ENCODE data around the gene OR51F2. TPM values are rescaled to one million over a fixed set of nuclear protein-coding genes. Genes with fewer than 3 reads are reported as not detected.
"Not testable (repeated sequence)": the region's sequence is repeated elsewhere in the genome, so short reads cannot be mapped to it uniquely, and the experiment has no call there.

The OR51F2 gene
- total RNA-seq: not detected

GRCh38 chr11:4821021-4821420, at the start of gene OR51F2:
OR51F2 (plus strand) TSS chr11:4821321; CDS start chr11:4821422, 101 bp downstream.
- DNase-seq (ENCODE audit: low spot score): no peak
- intact Hi-C loops (cut with DNase I): no loop called here
- no peak for ATAC-seq

- ATAC-seq (no peak), DNase-seq (ENCODE audit: low spot score) (no peak)
- intact Hi-C loops (cut with DNase I): no loop called here
These were observed 38.7 kb upstream of the OR51F2 start for GRCh38 chr11:4782454-4782853.

- ATAC-seq (no peak), DNase-seq (ENCODE audit: low spot score) (no peak)
- intact Hi-C loops (cut with DNase I): no loop called here
These were observed 23.9 kb upstream of the OR51F2 start for GRCh38 chr11:4797206-4797605.

GRCh38 chr11:4798427-4799183, 22.5 kb upstream of the OR51F2 start:
- intact Hi-C loops (cut with DNase I): no loop called here
- DNase-seq (ENCODE audit: low spot score): no peak
- no peak for ATAC-seq

- intact Hi-C loops (cut with DNase I); ATAC-seq; DNase-seq (ENCODE audit: low spot score): not testable (repeated sequence)
These were observed 19.8 kb upstream of the OR51F2 start for GRCh38 chr11:4801316-4801715.

GRCh38 chr11:4804280-4804679, 16.8 kb upstream of the OR51F2 start, which contains the start of gene OR52R1:
OR52R1 (minus strand) TSS chr11:4804380; CDS start chr11:4804380, 0 bp downstream.
- DNase-seq (ENCODE audit: low spot score) (no peak), ATAC-seq (no peak)
- intact Hi-C loops (cut with DNase I): no loop called here

- no peak for DNase-seq (ENCODE audit: low spot score)
- no peak for ATAC-seq
- intact Hi-C loops (cut with DNase I): no loop called here
These were observed 12.6 kb upstream of the OR51F2 start for GRCh38 chr11:4808476-4808875.

- DNase-seq (ENCODE audit: low spot score): no peak
- intact Hi-C loops (cut with DNase I): no loop called here
- ATAC-seq: no peak
These were observed 11.9 kb upstream of the OR51F2 start for GRCh38 chr11:4809246-4809645.

- no peak for DNase-seq (ENCODE audit: low spot score)
- intact Hi-C loops (cut with DNase I): no loop called here
- no peak for ATAC-seq
These were observed 4.0 kb downstream of the OR51F2 start for GRCh38 chr11:4825132-4825531.

GRCh38 chr11:4826425-4826824, 5.3 kb downstream of the OR51F2 start:
- ATAC-seq: peak; percentile 28
- intact Hi-C loops (cut with DNase I): no loop called here

GRCh38 chr11:4830346-4830745, 9.2 kb downstream of the OR51F2 start:
- intact Hi-C loops (cut with DNase I): no loop called here
- no peak for ATAC-seq
- no peak for DNase-seq (ENCODE audit: low spot score)

More at GRCh38 chr11:4826425-4826824, 5.3 kb downstream of the OR51F2 start:
- no peak for DNase-seq (ENCODE audit: low spot score)

GRCh38 chr11:4830909-4831308, 9.8 kb downstream of the OR51F2 start:
- ATAC-seq (no peak), DNase-seq (ENCODE audit: low spot score) (no peak)
- intact Hi-C loops (cut with DNase I): no loop called here

- no peak for ATAC-seq
- no peak for DNase-seq (ENCODE audit: low spot score)
- intact Hi-C loops (cut with DNase I): no loop called here
These were observed 18.9 kb downstream of the OR51F2 start for GRCh38 chr11:4839851-4840549.

- DNase-seq (ENCODE audit: low spot score): no peak
- ATAC-seq: no peak
- intact Hi-C loops (cut with DNase I): no loop called here
These were observed 27.9 kb downstream of the OR51F2 start, which contains the start of gene OR51S1 for GRCh38 chr11:4848908-4849532. OR51S1 (minus strand) TSS chr11:4849208; CDS start chr11:4849208, 0 bp downstream.

GRCh38 chr11:4851033-4851432, 29.9 kb downstream of the OR51F2 start:
- ATAC-seq (no peak), DNase-seq (ENCODE audit: low spot score) (no peak)
- intact Hi-C loops (cut with DNase I): no loop called here

GRCh38 chr11:4854286-4854685, 33.2 kb downstream of the OR51F2 start:
- ATAC-seq; intact Hi-C loops (cut with DNase I); DNase-seq (ENCODE audit: low spot score): not testable (repeated sequence)

GRCh38 chr11:4862447-4863236, 41.5 kb downstream of the OR51F2 start:
- ATAC-seq: no peak
- intact Hi-C loops (cut with DNase I): no loop called here
- DNase-seq (ENCODE audit: low spot score): no peak

GRCh38 chr11:4863876-4864275, 42.8 kb downstream of the OR51F2 start:
- DNase-seq (ENCODE audit: low spot score): no peak
- no peak for ATAC-seq
- intact Hi-C loops (cut with DNase I): no loop called here

GRCh38 chr11:4865855-4866254, 44.7 kb downstream of the OR51F2 start:
- intact Hi-C loops (cut with DNase I): no loop called here
- DNase-seq (ENCODE audit: low spot score): no peak
- ATAC-seq: no peak

Measured in sciatic nerve (tissue), 2 donors.